Measurements from ENCODE around the gene MUC15.
"Not testable (repeated sequence)": the region's sequence is repeated elsewhere in the genome, so short reads cannot be mapped to it uniquely, and the experiment has no call there.

MUC15 gene

GRCh38 chr11:26571861-26572654 lies at the start of gene MUC15:
MUC15 (minus strand) TSS chr11:26572263; CDS start chr11:26567094, 5,169 bp downstream.
- no peak for DNase-seq (ENCODE audit: low read depth)

GRCh38 chr11:26621132-26621531 lies 49.1 kb upstream of the MUC15 start:
- DNase-seq (ENCODE audit: low read depth): no peak

GRCh38 chr11:26620282-26621045 lies 48.4 kb upstream of the MUC15 start:
- no peak for DNase-seq (ENCODE audit: low read depth)

- DNase-seq (ENCODE audit: low read depth): no peak
Measured at GRCh38 chr11:26618441-26618840, 46.4 kb upstream of the MUC15 start.

GRCh38 chr11:26613759-26614158 lies 41.7 kb upstream of the MUC15 start:
- no peak for DNase-seq (ENCODE audit: low read depth)

- DNase-seq (ENCODE audit: low read depth): no peak
Measured at GRCh38 chr11:26608507-26609146, 36.6 kb upstream of the MUC15 start.

GRCh38 chr11:26607725-26608506 lies 35.9 kb upstream of the MUC15 start:
- no peak for DNase-seq (ENCODE audit: low read depth)

- no peak for DNase-seq (ENCODE audit: low read depth)
Measured at GRCh38 chr11:26599876-26600434, 27.9 kb upstream of the MUC15 start.

GRCh38 chr11:26599425-26599824 lies 27.4 kb upstream of the MUC15 start:
- no peak for DNase-seq (ENCODE audit: low read depth)

- DNase-seq (ENCODE audit: low read depth): no peak
Measured at GRCh38 chr11:26597899-26598298, 25.8 kb upstream of the MUC15 start.

GRCh38 chr11:26597049-26597689 lies 25.1 kb upstream of the MUC15 start:
- DNase-seq (ENCODE audit: low read depth): not testable (repeated sequence)

- DNase-seq (ENCODE audit: low read depth): not testable (repeated sequence)
Measured at GRCh38 chr11:26595207-26595865, 23.3 kb upstream of the MUC15 start.

- no peak for DNase-seq (ENCODE audit: low read depth)
Measured at GRCh38 chr11:26593691-26594090, 21.6 kb upstream of the MUC15 start.

GRCh38 chr11:26587073-26587472 lies 15.0 kb upstream of the MUC15 start:
- DNase-seq (ENCODE audit: low read depth): no peak

GRCh38 chr11:26584818-26585217 lies 12.8 kb upstream of the MUC15 start:
- no peak for DNase-seq (ENCODE audit: low read depth)

- DNase-seq (ENCODE audit: low read depth): no peak
Measured at GRCh38 chr11:26583550-26583949, 11.5 kb upstream of the MUC15 start.

GRCh38 chr11:26580929-26581328 lies 8.9 kb upstream of the MUC15 start:
- no peak for DNase-seq (ENCODE audit: low read depth)

GRCh38 chr11:26579683-26580082 lies 7.6 kb upstream of the MUC15 start:
- DNase-seq (ENCODE audit: low read depth): no peak

GRCh38 chr11:26578998-26579661 lies 7.1 kb upstream of the MUC15 start:
- no peak for DNase-seq (ENCODE audit: low read depth)

GRCh38 chr11:26575946-26576345 lies 3.9 kb upstream of the MUC15 start:
- no peak for DNase-seq (ENCODE audit: low read depth)

Data from CMK (cell line).